Activated CD8-positive, alpha-beta T cell treated with anti-CD3 and anti-CD28 coated beads for 36 hours (primary cell): Measurements from ENCODE around the gene CACNA2D3. TPM values are rescaled to one million over a fixed set of nuclear protein-coding genes. Genes with fewer than 3 reads are reported as not detected.

Source experiments
- ATAC-seq: fragments of 200-7000 bp; cut with Tn5 transposase; one replicate; pipeline ENCODE4 v1.10.0; 2021; ENCODE audit warnings: mild to moderate bottlenecking, moderate library complexity
- CTCF ChIA-PET: fragments of 350-600 bp; sonication (Branson Sonifier 250); formaldehyde crosslinking; loops from one replicate; lab custom pipeline; 2021; ENCODE audit warnings: antibody characterized with exemption; lab: Charles Lee
- POLR2A ChIA-PET: fragments of 350-600 bp; sonication (Branson Sonifier 250); formaldehyde crosslinking; loops from one replicate; lab custom pipeline; 2021; ENCODE audit warnings: antibody characterized with exemption; lab: Charles Lee
- DNase-seq: peaks from one replicate; pipeline ENCODE4 v3.0.0-alpha.2; 2020
- H3K27ac Mint-ChIP-seq: one replicate; pipeline ENCODE4 v1.8.0; 2021; ENCODE audit warnings: mild to moderate bottlenecking, mixed read lengths
- H3K27me3 Mint-ChIP-seq: one replicate; pipeline ENCODE4 v1.8.0; 2021; ENCODE audit warnings: mixed read lengths
- H3K36me3 Mint-ChIP-seq: one replicate; pipeline ENCODE4 v1.8.0; 2021; ENCODE audit warnings: low read depth, mixed read lengths
- H3K4me1 Mint-ChIP-seq: one replicate; pipeline ENCODE4 v1.8.0; 2021; ENCODE audit warnings: low read depth, mixed read lengths
- H3K4me3 Mint-ChIP-seq: one replicate; pipeline ENCODE4 v1.8.0; 2021; ENCODE audit warnings: mild to moderate bottlenecking, moderate library complexity, mixed read lengths
- H3K9me3 Mint-ChIP-seq: one replicate; pipeline ENCODE4 v1.8.0; 2021; ENCODE audit warnings: mixed read lengths
- intact Hi-C: fragments of 100-400 bp; cut with micrococcal nuclease; formaldehyde crosslinking; loops from one replicate; pipeline ENCODE4 v1.10.0; 2022
- total RNA-seq, 2 experiments: library from RNA; stranded (reverse); gene quantifications; one replicate each; pipeline ENCODE4 v1.2.3, GENCODE V29; 2021
- TF ChIP-seq, protein P1 (sequence below): fragments of 200-600 bp; IDR thresholded peaks from one replicate; pipeline ENCODE4 v1.8.0; 2022; ENCODE audit warnings: antibody characterized with exemption, mild to moderate bottlenecking

Gene CACNA2D3
- total RNA-seq, 2 experiments from 2014 or later: not detected

DNA sequence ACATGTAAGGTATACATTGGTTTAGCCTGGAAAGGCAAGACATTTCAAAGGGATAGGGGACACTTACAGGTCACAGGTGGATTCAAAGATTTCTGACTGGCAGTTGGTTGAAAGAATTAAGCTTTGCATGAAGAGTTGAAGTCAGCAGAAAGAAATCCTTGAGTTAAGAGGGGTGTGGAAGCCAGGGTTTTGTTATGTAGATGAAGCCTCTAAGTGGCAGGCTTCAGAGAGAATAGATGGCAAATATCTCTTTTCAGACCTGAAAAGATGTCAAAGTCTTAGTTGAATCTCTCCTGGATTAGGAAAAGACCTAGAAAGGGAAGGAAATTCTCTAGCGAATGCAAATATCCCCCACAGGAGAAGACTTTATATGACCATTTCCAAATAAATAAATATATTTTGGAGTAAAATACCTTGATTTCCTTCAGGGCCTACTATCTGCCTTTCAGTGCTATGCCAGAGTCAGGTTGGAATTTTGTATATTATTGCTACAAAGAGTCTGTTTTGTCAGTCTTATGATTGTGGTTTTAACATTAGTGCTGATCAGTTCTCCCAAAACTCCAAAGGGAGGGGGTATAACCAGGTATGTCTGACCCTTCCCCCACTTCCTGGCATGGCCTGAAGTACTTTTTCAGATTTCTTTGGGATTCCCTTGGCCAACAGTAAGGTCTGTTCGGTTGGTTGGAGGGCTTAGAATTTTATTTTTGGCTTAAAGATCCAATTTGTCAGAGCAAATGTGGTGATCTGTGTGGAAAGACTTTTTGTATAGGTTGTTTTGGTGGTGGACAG is 519.1 kb downstream of the CACNA2D3 start:
- H3K27me3 Mint-ChIP-seq: peaks cover 31% of the 10 kb centered on the region
- DNase-seq (no peak), ATAC-seq (no peak)
- ChIA-PET POLR2A (no interaction called here), CTCF (no interaction called here)
- H3K4me3 Mint-ChIP-seq: no peak overlapping the region
- no peaks in the 10 kb centered on the region for H3K4me1 Mint-ChIP-seq
- intact Hi-C loops: no loop called here
- peaks cover 5% of the 10 kb centered on the region for H3K9me3 Mint-ChIP-seq
- H3K36me3 Mint-ChIP-seq: no peaks in the 10 kb centered on the region
- TF ChIP-seq, protein P1, sequence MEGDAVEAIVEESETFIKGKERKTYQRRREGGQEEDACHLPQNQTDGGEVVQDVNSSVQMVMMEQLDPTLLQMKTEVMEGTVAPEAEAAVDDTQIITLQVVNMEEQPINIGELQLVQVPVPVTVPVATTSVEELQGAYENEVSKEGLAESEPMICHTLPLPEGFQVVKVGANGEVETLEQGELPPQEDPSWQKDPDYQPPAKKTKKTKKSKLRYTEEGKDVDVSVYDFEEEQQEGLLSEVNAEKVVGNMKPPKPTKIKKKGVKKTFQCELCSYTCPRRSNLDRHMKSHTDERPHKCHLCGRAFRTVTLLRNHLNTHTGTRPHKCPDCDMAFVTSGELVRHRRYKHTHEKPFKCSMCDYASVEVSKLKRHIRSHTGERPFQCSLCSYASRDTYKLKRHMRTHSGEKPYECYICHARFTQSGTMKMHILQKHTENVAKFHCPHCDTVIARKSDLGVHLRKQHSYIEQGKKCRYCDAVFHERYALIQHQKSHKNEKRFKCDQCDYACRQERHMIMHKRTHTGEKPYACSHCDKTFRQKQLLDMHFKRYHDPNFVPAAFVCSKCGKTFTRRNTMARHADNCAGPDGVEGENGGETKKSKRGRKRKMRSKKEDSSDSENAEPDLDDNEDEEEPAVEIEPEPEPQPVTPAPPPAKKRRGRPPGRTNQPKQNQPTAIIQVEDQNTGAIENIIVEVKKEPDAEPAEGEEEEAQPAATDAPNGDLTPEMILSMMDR: no peak
- no peak overlapping the region for H3K27ac Mint-ChIP-seq

DNA sequence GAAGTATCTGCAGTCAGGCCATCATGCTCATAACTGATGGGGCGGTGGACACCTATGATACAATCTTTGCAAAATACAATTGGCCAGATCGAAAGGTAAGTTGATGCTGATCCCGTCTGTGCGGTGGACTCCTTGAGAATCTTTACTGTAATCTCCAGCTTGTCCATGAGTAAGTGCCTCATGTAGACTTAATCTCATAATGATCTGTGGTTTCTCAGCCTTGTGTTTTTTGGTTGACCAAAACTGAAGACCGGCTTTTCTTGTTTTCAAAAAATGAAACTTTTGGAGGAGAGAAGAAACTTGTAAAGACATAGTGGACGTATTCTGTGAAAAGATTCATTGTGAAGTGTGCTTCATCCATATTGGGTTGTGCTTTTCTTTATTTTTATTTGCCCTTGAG is 519.8 kb downstream of the CACNA2D3 start:
- TF ChIP-seq, protein P1: no peak
- Mint-ChIP-seq H3K27me3 (peaks cover 31% of the 10 kb centered on the region), H3K4me1 (no peaks in the 10 kb centered on the region), H3K27ac (no peak overlapping the region), H3K36me3 (no peaks in the 10 kb centered on the region), H3K9me3 (peaks cover 7% of the 10 kb centered on the region), H3K4me3 (no peak overlapping the region)
- POLR2A ChIA-PET: no interaction called here
- CTCF ChIA-PET: no interaction called here
- ATAC-seq: no peak
- DNase-seq: no peak
- intact Hi-C loops: no loop called here

DNA sequence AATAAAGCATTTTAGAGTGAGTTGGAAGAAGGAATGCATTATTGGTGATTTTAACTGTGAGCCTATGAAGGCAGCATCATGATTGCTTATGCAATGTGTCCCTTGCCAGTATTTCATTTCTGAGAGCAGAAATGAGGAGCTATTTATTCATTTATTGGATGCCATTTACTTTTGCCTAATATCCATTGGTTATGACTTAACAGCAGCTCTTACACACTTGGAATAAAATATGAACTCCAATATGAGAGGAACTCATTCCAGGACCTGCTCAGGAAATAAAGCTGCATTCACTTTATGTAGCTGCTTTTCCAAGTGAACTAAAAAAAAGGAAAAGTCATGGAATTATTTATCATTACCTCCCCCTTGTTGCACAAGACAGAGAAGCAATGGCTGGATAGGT is 525.4 kb downstream of the CACNA2D3 start:
- CTCF ChIA-PET: no interaction called here
- Mint-ChIP-seq H3K27me3 (peaks cover 4% of the 10 kb centered on the region), H3K9me3 (peaks cover 10% of the 10 kb centered on the region), H3K27ac (no peak overlapping the region), H3K4me1 (no peaks in the 10 kb centered on the region), H3K4me3 (no peak overlapping the region), H3K36me3 (no peaks in the 10 kb centered on the region)
- DNase-seq: no peak
- no peak for ATAC-seq
- TF ChIP-seq, protein P1: no peak
- intact Hi-C loops: no loop called here
- POLR2A ChIA-PET: no interaction called here

DNA sequence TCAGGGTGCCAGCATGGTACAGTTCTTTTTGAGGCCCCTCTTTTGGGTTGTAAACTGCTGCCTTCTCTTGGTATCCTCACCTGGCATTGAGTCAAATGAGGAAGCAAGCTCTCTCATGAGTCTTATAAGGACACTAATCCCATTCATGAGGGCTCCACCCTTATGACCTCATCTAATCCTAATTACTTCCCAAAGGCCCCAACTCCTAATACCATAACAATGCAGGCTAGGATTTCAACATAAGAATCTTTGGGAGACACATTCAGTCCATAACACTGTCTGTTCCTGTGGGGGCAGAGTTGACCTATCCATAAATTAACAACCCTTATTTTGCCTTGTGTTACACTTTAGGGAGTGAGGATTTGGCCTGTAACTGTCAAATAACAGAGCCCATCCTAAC is 527.2 kb downstream of the CACNA2D3 start:
- no peak overlapping the region for H3K27ac Mint-ChIP-seq
- ChIA-PET POLR2A (interaction anchor here (0.7 kb wide), 1 partner anchor 875 kb away, joined by 3 read pairs; no protein-coding TSS in a partner anchor), CTCF (no interaction called here)
- H3K4me3 Mint-ChIP-seq: no peak overlapping the region
- TF ChIP-seq, protein P1: no peak
- no peaks in the 10 kb centered on the region for H3K4me1 Mint-ChIP-seq
- no peaks in the 10 kb centered on the region for H3K36me3 Mint-ChIP-seq
- peaks cover 8% of the 10 kb centered on the region for H3K9me3 Mint-ChIP-seq
- ATAC-seq (no peak), DNase-seq (no peak)
- peaks cover 3% of the 10 kb centered on the region for H3K27me3 Mint-ChIP-seq
- intact Hi-C loops: no loop called here

DNA sequence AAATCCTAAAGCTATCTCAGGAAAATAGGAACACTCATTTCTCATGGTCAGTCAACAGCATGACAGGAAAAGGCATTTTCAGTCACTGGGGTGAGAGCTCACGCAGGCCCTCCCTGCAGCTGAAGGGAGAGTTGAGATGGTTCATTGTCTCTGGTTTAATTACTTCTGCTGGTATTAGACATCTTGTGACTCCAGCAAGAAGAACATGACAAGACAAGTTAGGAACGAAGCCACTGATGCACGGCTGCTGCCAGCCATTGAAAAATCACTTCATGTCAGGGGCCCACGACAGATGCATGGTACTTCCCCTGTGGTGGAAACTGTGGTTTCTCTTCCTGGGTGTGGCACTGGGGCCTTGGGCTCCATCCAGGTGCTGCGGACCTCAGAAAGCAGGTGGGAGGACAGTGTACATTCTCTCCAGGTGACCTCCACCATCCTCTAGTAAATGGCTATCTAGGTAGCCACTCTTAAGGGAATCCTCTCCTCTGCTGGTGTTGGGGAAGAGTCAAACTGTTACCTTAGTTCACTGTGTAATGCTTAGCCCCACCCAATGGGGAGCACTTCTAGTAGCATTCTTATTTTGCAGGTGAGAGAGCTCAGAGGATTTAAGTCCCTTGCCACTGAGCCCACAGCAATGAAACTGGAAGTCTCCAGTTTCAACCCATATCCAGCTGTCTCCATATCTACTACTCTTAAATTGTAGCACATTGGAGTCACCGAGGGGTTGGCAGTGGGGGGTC is 531.3 kb downstream of the CACNA2D3 start:
- Mint-ChIP-seq H3K27me3 (peaks cover 3% of the 10 kb centered on the region), H3K4me3 (no peak overlapping the region), H3K36me3 (no peaks in the 10 kb centered on the region), H3K9me3 (peaks cover 3% of the 10 kb centered on the region), H3K4me1 (no peaks in the 10 kb centered on the region), H3K27ac (no peak overlapping the region)
- ChIA-PET CTCF (no interaction called here), POLR2A (no interaction called here)
- ATAC-seq: no peak
- TF ChIP-seq, protein P1: no peak
- no peak for DNase-seq
- intact Hi-C loops: loop anchor here (2.0 kb wide), 1 partner anchor 23 kb away; no protein-coding TSS in a partner anchor
